HuH-7.5 (cell line): ENCODE measurements around the gene VIPAS39.
"Not testable (repeated sequence)": the region's sequence is repeated elsewhere in the genome, so short reads cannot be mapped to it uniquely, and the experiment has no call there.

Source experiments
- DNase-seq: peaks from one replicate; pipeline ENCODE4 v3.0.0; 2011; ENCODE audit warnings: low spot score

VIPAS39 gene

DNA sequence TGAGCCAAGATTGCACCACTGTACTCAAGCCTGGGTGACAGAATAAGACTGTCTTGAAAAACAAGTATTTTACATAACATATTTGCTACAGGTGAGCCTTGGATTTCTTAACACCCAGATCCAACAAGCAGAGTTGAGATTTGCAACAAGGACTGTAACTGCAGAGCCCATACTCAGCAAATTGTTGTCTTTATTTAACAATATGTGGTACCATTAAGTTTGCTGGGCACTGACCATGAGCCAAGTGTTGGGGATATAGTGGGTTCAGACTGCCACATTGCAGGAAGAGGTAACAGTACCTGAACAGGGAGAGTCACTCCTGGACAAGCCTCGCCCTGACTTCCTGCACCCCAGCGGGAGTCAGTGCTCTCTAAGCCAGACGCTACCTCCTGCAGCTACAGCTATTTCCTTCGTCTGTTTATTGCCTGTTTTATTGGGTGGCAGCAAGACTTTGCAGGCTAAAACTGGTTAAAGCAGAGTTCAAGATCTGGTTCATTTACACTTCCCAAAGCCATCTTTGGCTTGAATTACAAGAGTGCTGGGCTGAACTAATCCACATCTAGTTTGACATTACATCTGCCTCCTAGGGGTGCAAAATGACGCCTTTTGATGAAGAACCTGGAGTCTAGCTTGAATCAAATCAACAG lies 12.9 kb upstream of the VIPAS39 start:
- no peak for DNase-seq

DNA sequence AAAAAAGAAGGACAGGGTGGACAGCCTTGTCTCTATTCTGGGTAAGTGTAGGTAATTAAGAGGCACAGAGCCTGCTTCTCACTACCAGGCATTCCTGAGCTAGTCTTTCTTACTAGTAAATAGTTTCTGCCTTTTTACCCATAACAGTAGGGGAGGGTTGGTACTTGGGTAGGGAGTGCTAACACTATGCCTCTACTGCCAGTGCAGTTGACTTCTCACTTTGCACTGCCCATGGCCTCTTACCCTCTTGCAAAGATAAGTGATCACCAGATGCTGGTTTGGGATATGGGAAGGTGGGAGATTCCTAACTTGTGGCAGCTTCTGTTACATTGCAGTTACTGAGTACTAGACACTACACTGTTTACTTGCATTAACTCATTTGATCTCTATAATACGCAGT lies 12.1 kb upstream of the VIPAS39 start:
- DNase-seq, result no peak

DNA sequence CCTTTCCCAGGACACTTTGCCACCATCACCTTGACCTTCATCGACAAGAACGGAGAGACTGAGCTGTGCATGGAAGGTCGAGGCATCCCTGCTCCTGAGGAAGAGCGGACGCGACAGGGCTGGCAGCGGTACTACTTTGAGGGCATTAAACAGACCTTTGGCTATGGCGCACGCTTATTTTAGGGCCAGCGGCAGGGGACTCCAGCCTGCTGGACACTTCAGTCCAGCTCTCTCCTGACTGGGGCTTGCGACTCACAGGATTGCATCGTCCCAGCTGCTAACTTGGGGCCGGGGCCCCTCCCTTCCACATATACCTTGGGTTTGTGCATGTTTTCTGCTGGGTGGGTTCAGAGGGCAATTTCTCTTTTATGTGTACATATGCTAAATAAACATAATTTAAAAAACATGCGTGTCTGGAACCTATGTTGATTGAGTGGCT lies 11.7 kb upstream of the VIPAS39 start:
- DNase-seq, result no peak

GRCh38 chr14:77467801-77468200 lies 10.4 kb upstream of the VIPAS39 start:
- DNase-seq, result no peak

GRCh38 chr14:77459072-77459723 lies 1.8 kb upstream of the VIPAS39 start:
- peak; percentile 44 for DNase-seq

DNA sequence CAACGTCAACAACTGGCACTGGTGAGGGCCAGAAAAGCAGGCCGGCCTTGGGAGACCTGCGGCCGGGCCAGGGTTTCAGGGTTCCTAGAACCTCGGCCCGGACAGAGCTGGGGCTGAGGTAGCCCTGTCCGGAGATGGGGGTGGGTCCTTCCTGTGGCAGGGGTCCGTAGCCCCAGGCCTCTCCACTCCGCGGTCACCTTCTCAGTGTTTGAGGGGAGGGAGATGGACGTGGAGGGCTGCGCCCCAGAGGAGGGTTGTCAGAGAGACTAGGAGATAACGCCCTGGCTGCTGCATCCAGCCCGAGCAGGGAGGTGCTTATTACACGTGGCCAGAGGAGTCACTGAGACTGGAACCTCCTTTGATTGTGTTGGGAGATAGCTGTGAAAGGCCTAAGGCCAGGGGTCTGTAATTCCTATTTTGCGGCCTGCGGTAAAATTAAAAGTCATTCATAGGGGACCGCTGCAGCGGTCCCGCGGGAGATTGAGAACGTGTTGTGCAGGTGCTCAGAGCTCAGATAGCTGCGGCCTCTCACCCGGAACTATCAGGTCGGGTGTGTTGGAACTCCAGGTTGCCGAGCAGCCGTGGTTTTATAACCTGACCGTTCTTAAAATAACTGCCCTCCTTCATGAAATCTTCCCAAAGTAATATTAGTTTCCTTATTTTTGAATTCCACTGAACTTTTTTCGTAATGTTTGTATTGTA lies 999 bp upstream of the VIPAS39 start:
- DNase-seq, result peak; percentile 28

DNA sequence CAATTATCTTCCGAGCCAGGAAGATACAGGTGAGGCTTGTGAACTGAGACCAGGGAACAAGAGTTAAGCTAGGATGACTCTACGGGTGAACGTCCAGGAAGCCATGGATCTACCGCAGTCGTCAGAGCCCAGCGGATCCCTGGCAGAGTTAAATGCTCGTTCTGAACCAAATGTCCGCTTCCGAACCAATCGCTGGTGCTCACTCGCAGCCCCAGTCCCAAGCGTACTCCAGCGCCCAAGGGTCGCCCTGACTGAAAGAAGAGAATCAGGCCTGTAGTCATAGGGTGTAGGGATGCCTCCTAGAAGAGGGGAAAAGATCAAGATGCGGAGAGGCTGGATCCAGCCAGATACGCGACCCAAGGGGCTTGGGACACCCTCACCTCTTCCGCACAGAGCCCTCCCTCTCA lies 283 bp downstream of the VIPAS39 start:
- DNase-seq, result no peak

DNA sequence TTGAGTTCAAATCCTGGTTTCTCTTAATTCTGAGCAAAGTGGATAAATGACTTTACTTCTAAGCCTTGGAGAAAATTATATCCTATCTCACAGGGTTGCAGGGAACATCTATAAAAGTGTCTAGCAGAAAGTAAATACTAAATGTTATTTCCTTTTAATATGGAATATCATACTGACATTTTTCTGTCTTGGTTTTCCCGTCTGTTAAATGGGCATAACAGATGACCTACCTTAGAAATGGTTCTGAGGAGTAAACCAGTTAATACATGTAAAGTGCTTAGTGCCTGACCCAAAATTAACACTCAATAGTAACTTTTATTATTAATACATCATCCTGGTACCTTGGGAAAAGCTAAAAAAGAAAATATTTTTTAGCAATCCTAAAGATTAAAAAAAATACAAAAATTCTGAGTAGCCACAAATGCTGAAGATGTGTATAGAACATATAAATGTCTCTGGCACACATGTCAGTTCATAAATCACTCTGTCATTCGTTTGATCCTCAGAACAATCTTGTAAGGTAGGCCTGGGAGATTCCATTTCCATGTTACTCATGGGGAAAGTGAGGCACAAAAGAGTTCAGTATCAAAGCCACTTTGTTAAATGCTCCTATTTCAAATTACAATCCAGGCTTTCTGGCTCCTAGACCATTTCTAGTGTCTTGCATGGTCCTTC lies 1.3 kb downstream of the VIPAS39 start:
- DNase-seq, result no peak

GRCh38 chr14:77442196-77442595 lies 15.2 kb downstream of the VIPAS39 start:
- no peak for DNase-seq

GRCh38 chr14:77439861-77440260 lies 17.5 kb downstream of the VIPAS39 start:
- no peak for DNase-seq

GRCh38 chr14:77438596-77438995 lies 18.8 kb downstream of the VIPAS39 start:
- DNase-seq, result no peak

DNA sequence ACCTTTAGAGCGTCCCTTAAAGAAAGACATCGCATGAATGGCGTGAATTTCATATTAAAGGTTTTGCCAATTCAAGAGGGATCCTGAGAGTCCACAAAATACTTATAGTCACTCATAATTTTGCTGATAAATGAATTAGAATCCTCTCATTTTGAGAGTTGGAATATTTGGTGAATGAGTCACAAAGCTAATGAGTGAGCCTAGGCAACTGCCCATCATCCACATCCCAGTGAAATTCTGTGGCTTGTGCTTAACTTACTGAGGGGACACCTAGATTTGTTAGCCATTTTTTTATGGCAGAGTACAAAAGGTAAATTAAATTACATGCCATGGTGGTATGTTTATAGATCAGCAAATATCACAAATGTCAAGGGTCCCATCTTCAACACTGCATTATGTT lies 21.4 kb downstream of the VIPAS39 start:
- DNase-seq, result no peak

- no peak for DNase-seq
Observed at GRCh38 chr14:77426396-77426795, 31.0 kb downstream of the VIPAS39 start.

DNA sequence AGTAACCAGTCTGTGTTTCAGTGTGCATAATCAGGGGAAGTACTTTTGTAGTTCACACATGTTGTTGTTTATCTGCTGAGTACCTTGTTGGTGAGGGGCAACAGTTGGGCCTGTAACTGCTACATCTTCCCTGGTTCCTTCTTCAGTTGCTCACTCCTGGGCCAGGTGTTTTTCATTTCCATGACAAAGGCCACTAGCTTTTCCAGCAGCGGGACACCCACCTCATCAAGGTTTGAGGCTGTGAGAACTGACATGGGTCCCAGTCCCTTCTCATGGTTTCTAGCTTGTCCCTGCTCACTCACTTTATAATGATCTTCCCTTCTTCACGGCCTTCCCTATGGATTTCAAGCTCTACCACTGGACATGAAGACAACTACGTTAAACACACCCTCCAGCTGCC lies 32.5 kb downstream of the VIPAS39 start:
- DNase-seq, result no peak

DNA sequence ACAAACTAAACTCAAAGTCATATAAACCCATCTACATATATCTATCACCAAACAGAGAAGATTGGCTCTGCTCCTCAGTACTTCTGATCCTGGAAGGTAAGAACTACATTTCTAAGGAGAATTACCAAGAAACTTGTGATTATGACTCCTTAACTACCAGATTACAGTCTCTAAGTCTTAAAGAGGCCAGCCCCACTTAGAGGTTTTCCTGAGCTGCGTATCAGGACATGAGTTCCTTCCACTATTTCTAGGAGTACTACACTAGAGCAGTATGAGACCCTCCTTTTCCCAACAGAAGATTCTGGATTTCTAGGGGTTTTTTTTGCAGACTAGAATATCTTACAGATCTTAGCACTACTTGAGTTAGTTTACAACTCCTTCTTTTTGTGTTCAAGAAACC lies 34.0 kb downstream of the VIPAS39 start, which contains the start of gene NOXRED1:
Gene NOXRED1, minus strand, starts transcription at position 101 of the 400 bp plus-strand sequence. CDS start 634 bp downstream, outside the sequence.
- no peak for DNase-seq

GRCh38 chr14:77421201-77421600 lies 36.2 kb downstream of the VIPAS39 start:
- no peak for DNase-seq

- no peak for DNase-seq
Observed at GRCh38 chr14:77416836-77417235, 40.6 kb downstream of the VIPAS39 start.

DNA sequence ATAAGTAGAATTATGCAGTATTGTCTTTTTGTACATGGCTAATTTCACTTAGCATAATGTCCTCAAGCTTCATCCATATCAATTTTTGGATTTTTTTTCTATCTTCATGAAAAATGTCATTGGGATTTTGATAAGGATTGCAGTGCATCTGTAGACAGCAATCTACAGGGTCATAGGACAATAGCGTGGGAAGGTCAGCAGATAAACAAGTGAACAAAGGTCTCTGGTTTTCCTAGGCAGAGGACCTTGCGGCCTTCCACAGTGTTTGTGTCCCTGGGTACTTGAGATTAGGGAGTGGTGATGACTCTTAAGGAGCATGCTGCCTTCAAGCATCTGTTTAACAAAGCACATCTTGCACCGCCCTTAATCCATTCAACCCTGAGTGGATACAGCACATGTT lies 41.3 kb downstream of the VIPAS39 start:
- not testable (repeated sequence) for DNase-seq

DNA sequence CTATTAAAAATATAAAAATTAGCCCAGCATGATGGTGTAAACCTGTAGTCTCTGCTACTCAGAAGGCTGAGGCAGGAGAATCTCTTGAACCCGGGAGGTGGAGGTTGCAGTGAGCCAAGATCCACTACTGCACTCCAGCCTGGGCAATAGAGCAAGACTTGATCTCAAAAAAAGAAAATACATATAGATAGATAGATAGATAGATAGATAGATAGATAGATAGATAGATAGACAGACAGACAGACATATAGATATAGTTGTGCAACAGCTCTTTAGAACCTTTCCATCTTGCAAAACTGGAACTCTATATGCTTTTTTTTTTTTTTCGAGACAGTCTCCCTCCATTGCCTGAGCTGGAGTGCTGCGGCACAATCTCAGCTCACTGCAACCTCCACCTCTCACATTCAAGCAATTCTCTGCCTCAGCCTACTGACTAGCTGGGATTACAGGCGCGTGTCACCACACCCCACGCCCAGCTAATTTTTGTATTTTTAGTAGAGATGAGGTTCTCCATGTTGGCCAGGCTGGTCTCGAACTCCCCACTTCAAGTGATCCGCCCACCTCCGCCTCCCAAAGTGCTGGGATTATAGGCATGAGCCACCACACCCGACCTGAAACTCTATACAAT lies 41.9 kb downstream of the VIPAS39 start:
- DNase-seq, result not testable (repeated sequence)

GRCh38 chr14:77409131-77409533 lies 48.3 kb downstream of the VIPAS39 start:
- DNase-seq, result no peak

DNA sequence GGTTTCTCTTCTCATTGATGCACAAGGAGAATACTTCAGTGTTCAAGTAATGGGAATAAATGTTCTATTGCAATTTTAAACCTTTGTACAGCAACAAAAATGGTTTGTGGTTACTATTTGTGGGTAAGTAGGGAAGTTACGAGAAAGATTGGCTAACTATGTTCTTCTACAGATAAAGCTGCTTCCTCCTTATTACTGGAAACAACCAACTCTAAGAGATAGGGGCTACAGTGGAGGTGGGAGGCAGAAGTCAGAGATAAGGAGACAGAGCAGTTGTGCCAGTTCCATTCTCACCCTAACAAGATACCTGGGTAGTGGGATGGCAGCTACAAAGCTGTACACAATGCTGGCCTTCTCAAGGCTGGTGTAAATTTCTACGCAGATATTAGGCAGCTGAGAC lies 50.2 kb downstream of the VIPAS39 start:
- DNase-seq, result no peak

- no peak for DNase-seq
Observed at GRCh38 chr14:77406718-77407117, 50.7 kb downstream of the VIPAS39 start.
